NK-92 treated with Interleukin-12 subunit alpha and Interleukin-12 subunit beta, amount 100 ng/mL, for 24 hours (cell line): Measurements from ENCODE around the gene SIGLEC8.
A peak's percentile ranks its signal among the peaks of the same experiment; 100 is the strongest.
"Not testable (repeated sequence)": the region's sequence is repeated elsewhere in the genome, so short reads cannot be mapped to it uniquely, and the experiment has no call there.

Source experiments
- DNase-seq: peaks from one replicate; lab custom pipeline; 2025; lab: John Stamatoyannopoulos, UW

Gene SIGLEC8

DNA sequence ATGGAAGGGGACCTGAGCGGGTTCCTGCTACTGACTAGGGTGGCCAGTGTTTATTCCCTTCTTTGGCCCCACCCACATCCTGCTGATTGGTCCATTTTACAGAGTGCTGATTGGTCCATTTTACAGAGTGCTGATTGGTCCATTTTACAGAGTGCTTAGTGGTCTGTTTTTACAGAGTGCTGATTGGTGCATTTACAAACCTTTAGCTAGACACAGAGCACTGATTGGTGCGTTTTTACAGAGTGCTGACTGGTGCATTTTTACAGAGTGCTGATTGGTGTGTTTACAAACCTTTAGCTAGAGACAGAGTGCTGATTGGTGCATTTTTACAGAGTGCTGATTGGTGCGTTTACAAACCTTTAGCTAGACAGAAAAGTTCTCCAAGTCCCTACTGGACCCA, 10.7 kb downstream of the SIGLEC8 start:
- DNase-seq: not testable (repeated sequence)

DNA sequence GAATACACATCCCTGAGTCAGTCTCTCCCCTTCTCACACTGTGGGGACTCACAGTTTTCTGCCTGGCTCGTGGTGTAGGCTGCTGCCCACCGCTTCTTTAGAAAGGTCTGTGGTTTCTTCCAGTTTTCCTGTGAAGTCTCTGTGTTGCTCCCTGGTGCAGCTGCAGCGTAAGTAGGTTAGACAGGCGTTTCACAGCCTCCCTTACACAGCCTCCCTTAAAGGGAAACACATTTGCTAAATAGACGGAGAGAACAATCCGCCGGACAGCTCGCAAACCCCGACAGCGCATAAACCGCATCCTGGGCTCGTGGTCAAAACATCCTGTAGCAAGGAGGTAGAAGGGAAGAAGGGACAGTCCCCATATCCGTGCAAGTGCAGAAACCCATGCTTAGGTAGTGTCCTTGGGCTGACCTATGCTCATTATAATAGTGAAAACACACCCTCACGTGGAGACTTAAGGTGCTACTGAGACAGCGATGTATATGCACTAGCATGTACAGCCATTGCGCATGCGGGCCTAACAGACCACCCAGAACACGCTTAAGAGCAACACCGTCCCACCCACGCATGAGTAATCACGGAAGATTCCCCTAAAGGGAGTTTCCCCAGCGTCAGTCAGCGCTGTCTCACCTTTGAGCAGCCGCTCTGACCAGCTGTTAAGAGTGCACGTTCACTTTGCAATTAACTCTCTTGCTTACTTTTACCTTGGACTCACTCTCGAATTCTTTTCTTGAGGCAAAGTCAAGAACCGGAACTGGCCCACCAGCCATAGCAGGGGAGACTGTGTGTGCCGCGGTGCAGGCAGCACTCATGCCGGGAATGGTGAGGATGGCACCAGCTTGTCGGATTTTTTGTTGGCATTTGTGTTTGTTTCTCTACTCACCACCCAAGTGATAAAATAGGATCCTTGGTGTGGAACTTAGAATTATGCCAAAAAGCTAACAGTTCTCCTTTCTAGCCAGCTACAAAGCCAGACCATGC, 16.6 kb downstream of the SIGLEC8 start:
- DNase-seq: peak; percentile 94

DNA sequence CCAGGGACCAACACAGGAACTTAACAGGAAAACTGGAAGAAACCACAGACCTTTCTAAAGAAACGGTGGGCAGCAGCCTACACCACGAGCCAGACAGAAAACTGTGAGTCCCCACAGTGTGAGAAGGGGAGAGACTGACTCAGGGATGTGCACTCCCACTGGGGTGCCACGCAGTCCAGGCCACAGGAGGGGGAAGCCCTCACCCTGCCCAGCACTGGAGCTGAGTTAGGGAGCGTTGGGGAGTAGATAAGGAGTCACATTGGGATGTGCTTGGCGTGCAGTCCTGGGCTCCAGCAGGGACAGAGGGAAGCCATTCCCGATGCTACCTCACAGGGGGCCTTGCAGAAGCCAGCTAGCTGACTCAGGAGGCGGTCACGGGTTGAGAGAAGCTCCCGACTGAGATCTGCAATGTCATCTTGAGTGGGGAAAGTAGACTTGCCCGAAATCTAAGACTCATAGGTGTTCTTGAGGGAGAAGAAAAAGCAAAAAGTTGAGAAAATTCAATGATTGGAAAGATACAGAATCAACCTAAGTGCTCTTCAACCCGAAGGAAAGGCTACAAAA, 17.3 kb downstream of the SIGLEC8 start:
- DNase-seq: peak; percentile 56

- no peak for DNase-seq
Observed at GRCh38 chr19:51440052-51440451, 18.2 kb downstream of the SIGLEC8 start.

GRCh38 chr19:51439021-51439465, 19.2 kb downstream of the SIGLEC8 start:
- DNase-seq: no peak

GRCh38 chr19:51434456-51434855, 23.8 kb downstream of the SIGLEC8 start:
- DNase-seq: no peak

GRCh38 chr19:51433043-51433442, 25.2 kb downstream of the SIGLEC8 start:
- DNase-seq: no peak

- no peak for DNase-seq
Observed at GRCh38 chr19:51431124-51431523, 27.1 kb downstream of the SIGLEC8 start.

GRCh38 chr19:51430221-51430620, 28.0 kb downstream of the SIGLEC8 start:
- no peak for DNase-seq

GRCh38 chr19:51427201-51427600, 31.1 kb downstream of the SIGLEC8 start:
- no peak for DNase-seq

- DNase-seq: peak; percentile 72
Observed at GRCh38 chr19:51422053-51422448, 36.2 kb downstream of the SIGLEC8 start.

- DNase-seq: no peak
Observed at GRCh38 chr19:51421229-51422052, 36.8 kb downstream of the SIGLEC8 start.

DNA sequence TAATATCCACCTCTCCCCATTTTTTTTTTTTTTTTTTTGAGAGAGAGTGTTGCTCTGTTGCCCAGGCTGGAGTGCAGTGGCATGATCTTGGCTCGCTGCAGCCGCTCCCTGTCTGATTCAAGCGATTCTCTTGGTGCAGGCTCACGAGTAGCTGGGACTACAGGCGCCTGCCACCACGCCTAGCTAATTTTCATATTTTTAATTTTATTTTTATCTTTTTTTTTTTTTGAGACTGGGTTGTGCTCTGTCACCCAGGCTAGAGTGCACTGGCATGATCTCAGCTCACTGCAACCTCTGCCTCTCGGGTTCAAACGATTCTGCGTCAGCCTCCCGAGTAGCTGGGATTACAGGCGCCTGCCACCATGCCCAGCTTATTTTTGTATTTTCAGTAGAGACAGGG, 37.7 kb downstream of the SIGLEC8 start:
- not testable (repeated sequence) for DNase-seq

- no peak for DNase-seq
Observed at GRCh38 chr19:51418707-51419106, 39.5 kb downstream of the SIGLEC8 start.

DNA sequence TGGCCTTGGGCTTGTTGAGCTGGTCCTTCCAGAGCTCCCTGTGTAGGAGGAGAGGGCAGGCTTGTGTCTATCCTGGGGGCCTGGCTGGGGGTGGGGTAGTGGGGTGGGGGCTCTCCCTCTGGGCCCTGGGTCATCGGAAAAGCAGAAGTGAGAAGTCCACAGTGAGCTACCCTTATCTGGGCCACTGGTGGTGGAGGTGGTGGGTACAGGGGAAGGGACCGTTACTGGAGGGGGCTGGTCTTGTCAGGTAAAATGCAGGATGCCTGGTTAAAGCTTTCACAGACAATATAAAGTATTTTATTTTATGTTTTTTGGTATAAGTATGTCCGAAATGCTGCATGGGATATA, 40.5 kb downstream of the SIGLEC8 start:
- DNase-seq: no peak

- no peak for DNase-seq
Observed at GRCh38 chr19:51417107-51417809, 41.0 kb downstream of the SIGLEC8 start, which contains the start of gene SIGLEC10. SIGLEC10 (minus strand) TSS chr19:51417642; CDS start chr19:51417581, 61 bp downstream.

DNA sequence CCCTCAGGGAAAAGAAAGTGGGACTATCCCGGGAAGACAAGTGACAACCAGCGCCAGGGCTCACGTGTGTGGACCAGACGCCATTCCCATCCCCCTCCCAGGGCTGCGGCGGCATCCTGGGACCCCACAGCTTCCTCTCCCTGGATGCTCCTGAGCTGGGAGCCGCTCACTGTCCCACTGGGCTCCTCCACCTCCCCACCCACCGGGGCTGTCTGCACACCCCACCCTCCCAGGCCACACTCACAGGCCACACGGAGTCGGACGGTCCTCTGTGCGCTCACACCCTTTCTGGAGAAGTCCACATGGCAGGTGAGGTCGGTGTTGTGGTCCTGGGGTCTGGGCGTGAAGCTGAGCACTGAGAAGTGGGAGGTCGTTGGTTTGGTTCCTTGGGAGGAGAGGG, 41.8 kb downstream of the SIGLEC8 start:
- DNase-seq: not testable (repeated sequence)

DNA sequence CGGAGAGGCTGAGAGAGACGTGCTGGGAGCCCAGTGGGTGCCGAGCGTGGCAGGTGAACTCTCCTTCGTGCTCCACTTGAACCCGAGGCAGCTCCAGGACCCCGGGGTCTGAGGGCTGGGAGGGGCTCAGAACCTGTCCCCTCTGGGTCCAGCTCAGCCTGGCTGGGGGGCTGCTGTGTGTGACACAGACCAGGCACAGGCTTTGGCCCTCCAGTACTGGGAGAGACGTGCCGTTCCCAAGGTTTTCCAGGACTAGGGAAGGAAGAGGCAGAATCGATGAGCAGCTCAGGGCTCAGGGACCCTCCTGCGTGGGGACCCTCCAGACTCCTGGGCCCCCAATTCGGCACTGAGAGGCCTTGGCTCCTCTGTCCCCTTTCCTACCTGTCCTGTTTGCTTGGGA, 43.1 kb downstream of the SIGLEC8 start:
- DNase-seq: no peak

GRCh38 chr19:51410950-51411748, 47.1 kb downstream of the SIGLEC8 start:
- DNase-seq: no peak

- DNase-seq: no peak
Observed at GRCh38 chr19:51407511-51408131, 50.6 kb downstream of the SIGLEC8 start.
